OCI-LY3 (cell line): ENCODE results near the gene UMODL1.
A peak's percentile ranks its signal among the peaks of the same experiment; 100 is the strongest.

ENCODE experiments used
- H2AFZ ChIP-seq: fragments of 200-600, 300-600 bp; shearing (Covaris generic); 2 replicates; pipeline ENCODE4 v1.6.0; 2014; ENCODE audit warnings: antibody characterized with exemption, low read depth, low read length
- H3K27ac ChIP-seq: fragments of 200-600, 300-600 bp; sonication (generic); 2 replicates; pipeline ENCODE4 v1.5.1; 2014; ENCODE audit warnings: mild to moderate bottlenecking, low read length, moderate library complexity, mixed read lengths
- H3K27me3 ChIP-seq: fragments of 200-600, 300-600 bp; sonication (generic); 2 replicates; pipeline ENCODE4 v1.6.1; 2014; ENCODE audit warnings: low read depth, low read length, mixed read lengths
- H3K36me3 ChIP-seq: fragments of 200-600, 300-600 bp; sonication (generic); replicated peaks from 2 replicates; pipeline ENCODE3; 2014; ENCODE audit warnings: low read depth, low read length, mixed read lengths
- H3K4me1 ChIP-seq: fragments of 300-600, 200-600 bp; sonication (generic); 2 replicates; pipeline ENCODE4 v1.6.1; 2014; ENCODE audit warnings: low read length, mixed read lengths
- H3K4me2 ChIP-seq: fragments of 200-600, 300-600 bp; sonication (generic); 2 replicates; pipeline ENCODE4 v1.6.1; 2014; ENCODE audit warnings: low read length, mixed read lengths
- H3K4me3 ChIP-seq: fragments of 300-600, 200-600 bp; sonication (generic); 2 replicates; pipeline ENCODE4 v1.5.1; 2014; ENCODE audit warnings: antibody characterized with exemption, mild to moderate bottlenecking, low read length, moderate library complexity
- H3K79me2 ChIP-seq: fragments of 300-600, 200-600 bp; shearing (Covaris generic); 2 replicates; pipeline ENCODE4 v1.6.1; 2014; ENCODE audit warnings: mild to moderate bottlenecking, low read length, mixed read lengths
- H3K9ac ChIP-seq: fragments of 300-600, 200-600 bp; shearing (Covaris generic); 2 replicates; pipeline ENCODE4 v1.6.0; 2014; ENCODE audit warnings: mild to moderate bottlenecking, low read length, moderate library complexity
- H3K9me3 ChIP-seq: fragments of 200-600, 300-600 bp; shearing (Covaris generic); 2 replicates; pipeline ENCODE4 v1.6.1; 2014; ENCODE audit warnings: low read length, mixed read lengths; ENCODE audit not compliant: insufficient read depth
- H4K20me1 ChIP-seq: fragments of 200-600, 300-600 bp; sonication (generic); 2 replicates; pipeline ENCODE4 v1.6.1; 2016; ENCODE audit warnings: low read length, mixed read lengths; ENCODE audit not compliant: insufficient read depth
- EZH2phosphoT487 ChIP-seq: fragments of 200-600 bp; shearing (Covaris generic); IDR thresholded peaks from 2 replicates; pipeline ENCODE4 v1.6.1; 2018; ENCODE audit warnings: antibody characterized with exemption, mixed run types, low read depth
- TF ChIP-seq, protein P1 (sequence below): fragments of 200-600, 300-600 bp; sonication (generic); IDR thresholded peaks from 2 replicates; pipeline ENCODE4 v1.5.1; 2014; ENCODE audit warnings: antibody characterized with exemption, low read length, low read depth

The UMODL1 gene

DNA sequence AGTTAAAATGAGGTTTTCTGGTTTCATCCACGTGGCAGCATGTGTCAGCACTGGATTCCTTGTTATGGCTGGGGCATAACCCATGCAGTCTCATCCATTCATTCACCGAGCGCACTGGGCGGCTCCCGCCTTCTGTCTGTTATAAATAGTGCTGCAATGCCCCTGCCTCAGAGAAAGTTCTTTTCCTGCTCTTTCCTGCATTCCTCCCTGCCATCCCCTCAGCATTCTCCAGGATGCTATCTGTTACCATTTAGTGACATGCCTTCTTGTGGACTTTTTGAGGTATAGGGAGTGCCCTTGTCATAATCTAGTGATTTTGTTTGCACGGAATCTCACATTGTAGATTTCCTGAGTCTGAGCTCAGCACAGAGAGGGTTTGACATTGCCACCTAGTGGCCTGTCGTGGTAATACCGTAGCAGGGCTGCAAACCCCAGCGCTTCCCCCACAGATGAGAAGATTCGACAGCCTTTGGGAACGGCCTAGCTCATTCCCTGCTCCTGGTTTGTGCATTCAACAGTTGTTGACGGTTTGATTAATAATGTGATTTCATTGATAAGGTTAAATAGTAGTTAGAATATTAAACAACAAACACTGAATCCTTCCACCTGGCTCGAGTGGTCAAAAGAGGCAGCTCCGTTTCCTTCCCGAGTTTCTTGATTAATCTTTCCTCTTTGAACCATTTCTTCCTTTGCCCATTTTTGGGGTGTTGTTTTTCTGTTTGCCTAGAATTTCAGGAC, 46.3 kb downstream of the UMODL1 start:
- H3K4me3 ChIP-seq: peak overlapping the region; percentile 48; the same call in 1 of the 2 replicates
- peak overlapping the region; percentile 46 for H2AFZ ChIP-seq
- H3K4me1 ChIP-seq: peaks cover 16% of the 10 kb centered on the region; the same call in 1 of the 2 replicates
- H3K9me3 ChIP-seq: no peaks in the 10 kb centered on the region
- H3K27ac ChIP-seq: no peak overlapping the region
- H3K9ac ChIP-seq: no peak overlapping the region
- peak overlapping the region; percentile 60 for H3K4me2 ChIP-seq
- no peaks in the 10 kb centered on the region for H3K79me2 ChIP-seq
- H3K27me3 ChIP-seq: peaks cover 61% of the 10 kb centered on the region
- H3K36me3 ChIP-seq: no peaks in the 10 kb centered on the region
- no peaks in the 10 kb centered on the region for H4K20me1 ChIP-seq
- TF ChIP-seq, protein P1, sequence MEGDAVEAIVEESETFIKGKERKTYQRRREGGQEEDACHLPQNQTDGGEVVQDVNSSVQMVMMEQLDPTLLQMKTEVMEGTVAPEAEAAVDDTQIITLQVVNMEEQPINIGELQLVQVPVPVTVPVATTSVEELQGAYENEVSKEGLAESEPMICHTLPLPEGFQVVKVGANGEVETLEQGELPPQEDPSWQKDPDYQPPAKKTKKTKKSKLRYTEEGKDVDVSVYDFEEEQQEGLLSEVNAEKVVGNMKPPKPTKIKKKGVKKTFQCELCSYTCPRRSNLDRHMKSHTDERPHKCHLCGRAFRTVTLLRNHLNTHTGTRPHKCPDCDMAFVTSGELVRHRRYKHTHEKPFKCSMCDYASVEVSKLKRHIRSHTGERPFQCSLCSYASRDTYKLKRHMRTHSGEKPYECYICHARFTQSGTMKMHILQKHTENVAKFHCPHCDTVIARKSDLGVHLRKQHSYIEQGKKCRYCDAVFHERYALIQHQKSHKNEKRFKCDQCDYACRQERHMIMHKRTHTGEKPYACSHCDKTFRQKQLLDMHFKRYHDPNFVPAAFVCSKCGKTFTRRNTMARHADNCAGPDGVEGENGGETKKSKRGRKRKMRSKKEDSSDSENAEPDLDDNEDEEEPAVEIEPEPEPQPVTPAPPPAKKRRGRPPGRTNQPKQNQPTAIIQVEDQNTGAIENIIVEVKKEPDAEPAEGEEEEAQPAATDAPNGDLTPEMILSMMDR: peak; percentile 68
- TF ChIP-seq EZH2phosphoT487: no peak

DNA sequence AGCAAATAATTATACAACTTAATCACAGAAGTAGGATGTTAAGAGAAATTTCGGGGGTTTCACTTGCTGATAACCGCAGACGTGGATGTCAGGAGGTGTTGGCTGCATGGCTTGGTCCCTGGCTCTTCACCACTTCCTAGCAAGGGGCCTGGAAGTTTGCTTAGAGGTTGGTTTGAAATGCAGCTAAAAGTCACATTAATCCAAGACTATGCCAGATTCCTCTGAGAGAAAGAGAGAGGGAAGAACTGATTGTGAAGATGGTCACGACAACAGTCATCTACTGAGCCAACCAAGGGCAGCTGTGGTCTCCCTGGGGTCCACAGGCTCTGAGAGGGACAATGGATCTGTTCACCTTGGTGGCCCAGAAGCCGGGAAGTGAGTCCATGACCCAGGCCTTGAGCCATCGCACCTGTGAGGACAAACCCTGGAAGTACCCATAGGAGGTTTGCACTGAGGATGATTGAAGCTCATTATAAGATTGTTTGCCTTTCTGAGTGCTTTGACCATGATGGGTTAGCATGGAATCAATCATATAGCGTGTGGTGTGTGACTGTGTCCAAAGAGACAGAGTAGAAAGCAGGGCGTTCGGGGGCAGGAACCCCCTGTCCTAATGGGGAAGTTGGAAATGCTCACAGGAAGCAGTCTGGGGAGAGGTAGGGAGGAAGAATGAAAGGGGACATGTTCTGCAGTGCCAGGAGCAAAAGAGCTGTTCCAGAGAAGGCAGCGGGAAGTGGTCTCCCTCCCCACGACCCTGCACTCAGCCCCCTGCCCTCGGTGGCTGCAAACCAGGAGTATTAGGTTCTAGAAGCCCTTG, 47.1 kb downstream of the UMODL1 start:
- Histone ChIP-seq H3K4me2 (peak overlapping the region; percentile 60), H3K4me1 (peaks cover 16% of the 10 kb centered on the region; the same call in 1 of the 2 replicates), H4K20me1 (no peaks in the 10 kb centered on the region), H3K4me3 (0 out of 2 replicates have a peak overlapping the region, but pooled peaks have one; percentile 28), H3K27ac (no peak overlapping the region), H2AFZ (peak overlapping the region; percentile 46; the same call in 1 of the 2 replicates), H3K9me3 (no peaks in the 10 kb centered on the region), H3K36me3 (no peaks in the 10 kb centered on the region), H3K79me2 (no peaks in the 10 kb centered on the region), H3K9ac (no peak overlapping the region), H3K27me3 (peaks cover 55% of the 10 kb centered on the region)
- TF ChIP-seq, protein P1: no peak
- no peak for TF ChIP-seq EZH2phosphoT487

DNA sequence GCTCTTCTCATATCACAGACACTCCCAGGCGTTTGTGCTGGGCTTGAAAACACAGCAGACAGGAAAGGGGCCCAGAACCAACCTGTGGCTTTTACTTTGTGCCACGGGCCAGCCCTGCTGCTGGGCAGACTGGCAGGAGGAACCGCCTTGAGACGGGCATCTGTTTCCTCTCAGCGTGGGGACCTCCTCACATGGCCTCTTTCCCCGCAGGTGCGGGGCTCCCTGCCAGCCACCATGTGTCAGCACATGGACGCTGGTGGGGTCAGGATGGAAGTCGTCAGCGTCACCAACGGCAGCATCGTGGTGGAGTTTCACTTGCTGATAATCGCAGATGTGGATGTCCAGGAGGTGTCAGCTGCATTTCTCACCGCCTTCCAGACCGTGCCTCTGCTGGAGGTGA, 47.8 kb downstream of the UMODL1 start:
- Histone ChIP-seq H3K4me3 (no peak overlapping the region), H3K36me3 (no peaks in the 10 kb centered on the region), H3K27me3 (peaks cover 55% of the 10 kb centered on the region), H4K20me1 (no peaks in the 10 kb centered on the region), H3K79me2 (no peaks in the 10 kb centered on the region), H2AFZ (no peak overlapping the region; the same call in 1 of the 2 replicates), H3K4me2 (peak overlapping the region; percentile 39; the same call in 1 of the 2 replicates), H3K9me3 (no peaks in the 10 kb centered on the region), H3K4me1 (peaks cover 16% of the 10 kb centered on the region; the same call in 1 of the 2 replicates), H3K27ac (no peak overlapping the region), H3K9ac (no peak overlapping the region)
- TF ChIP-seq, protein P1: no peak
- no peak for TF ChIP-seq EZH2phosphoT487
